ENCODE results near the gene POLR3H.

DNA sequence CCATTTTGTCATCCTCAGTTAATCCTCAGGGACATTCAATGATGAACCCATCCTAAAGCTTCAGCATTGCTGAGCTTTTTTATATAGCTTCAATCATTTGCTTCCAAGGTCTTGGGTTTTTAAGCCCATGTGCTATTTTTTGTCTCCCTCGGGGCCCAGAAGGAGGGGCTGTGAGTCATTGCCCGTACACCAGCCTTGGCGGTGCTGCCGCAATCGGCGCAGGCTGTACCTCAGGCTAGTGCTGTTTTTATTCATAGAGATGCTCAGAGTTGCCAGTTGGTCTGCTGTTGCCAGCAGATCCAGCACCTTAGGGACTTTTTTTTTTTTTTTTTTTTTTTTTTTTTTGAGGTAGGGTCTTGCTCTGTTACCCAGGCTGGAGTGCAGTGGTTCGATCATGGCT is 39.9 kb downstream of the POLR3H start:
- TF ChIP-seq, protein P1, sequence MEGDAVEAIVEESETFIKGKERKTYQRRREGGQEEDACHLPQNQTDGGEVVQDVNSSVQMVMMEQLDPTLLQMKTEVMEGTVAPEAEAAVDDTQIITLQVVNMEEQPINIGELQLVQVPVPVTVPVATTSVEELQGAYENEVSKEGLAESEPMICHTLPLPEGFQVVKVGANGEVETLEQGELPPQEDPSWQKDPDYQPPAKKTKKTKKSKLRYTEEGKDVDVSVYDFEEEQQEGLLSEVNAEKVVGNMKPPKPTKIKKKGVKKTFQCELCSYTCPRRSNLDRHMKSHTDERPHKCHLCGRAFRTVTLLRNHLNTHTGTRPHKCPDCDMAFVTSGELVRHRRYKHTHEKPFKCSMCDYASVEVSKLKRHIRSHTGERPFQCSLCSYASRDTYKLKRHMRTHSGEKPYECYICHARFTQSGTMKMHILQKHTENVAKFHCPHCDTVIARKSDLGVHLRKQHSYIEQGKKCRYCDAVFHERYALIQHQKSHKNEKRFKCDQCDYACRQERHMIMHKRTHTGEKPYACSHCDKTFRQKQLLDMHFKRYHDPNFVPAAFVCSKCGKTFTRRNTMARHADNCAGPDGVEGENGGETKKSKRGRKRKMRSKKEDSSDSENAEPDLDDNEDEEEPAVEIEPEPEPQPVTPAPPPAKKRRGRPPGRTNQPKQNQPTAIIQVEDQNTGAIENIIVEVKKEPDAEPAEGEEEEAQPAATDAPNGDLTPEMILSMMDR (conservative IDR thresholded peaks at IDR 0.05; ENCODE audit: low read length): no peak
- TF ChIP-seq EZH2phosphoT487 (IDR thresholded peaks at IDR 0.05; ENCODE audit: borderline replicate concordance): no peak
